Measurements from ENCODE around the gene MAST1.
"Not testable (repeated sequence)": the region's sequence is repeated elsewhere in the genome, so short reads cannot be mapped to it uniquely, and the experiment has no call there.

Gene MAST1

DNA sequence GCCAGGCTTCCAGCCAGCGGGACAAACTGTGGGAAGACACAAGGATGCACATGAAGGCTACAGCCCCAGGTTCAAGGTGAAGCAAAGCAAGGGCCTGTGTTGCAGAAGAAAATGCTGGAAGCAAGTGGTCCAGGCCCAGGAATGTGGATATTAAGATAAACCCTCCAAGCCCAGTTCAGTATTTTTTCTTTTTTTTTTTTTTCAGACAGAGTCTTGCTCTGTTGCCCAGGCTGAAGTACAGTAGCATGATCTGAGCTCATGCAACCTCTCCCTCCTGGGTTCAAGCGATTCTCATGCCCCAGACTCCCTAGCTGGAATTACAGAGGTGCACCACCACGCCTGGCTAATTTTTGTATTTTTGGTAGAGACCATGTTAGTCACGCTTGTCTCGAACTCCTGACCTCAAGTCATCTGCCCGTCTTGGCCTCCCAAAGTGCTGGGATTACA lies 41.2 kb upstream of the MAST1 start:
- Histone ChIP-seq H3K9ac (ENCODE audit: low read length) (no peak overlapping the region), H3K79me2 (ENCODE audit: low read length) (peaks cover 24% of the 10 kb centered on the region), H3K4me2 (ENCODE audit: low read depth, low read length) (no peak overlapping the region)

DNA sequence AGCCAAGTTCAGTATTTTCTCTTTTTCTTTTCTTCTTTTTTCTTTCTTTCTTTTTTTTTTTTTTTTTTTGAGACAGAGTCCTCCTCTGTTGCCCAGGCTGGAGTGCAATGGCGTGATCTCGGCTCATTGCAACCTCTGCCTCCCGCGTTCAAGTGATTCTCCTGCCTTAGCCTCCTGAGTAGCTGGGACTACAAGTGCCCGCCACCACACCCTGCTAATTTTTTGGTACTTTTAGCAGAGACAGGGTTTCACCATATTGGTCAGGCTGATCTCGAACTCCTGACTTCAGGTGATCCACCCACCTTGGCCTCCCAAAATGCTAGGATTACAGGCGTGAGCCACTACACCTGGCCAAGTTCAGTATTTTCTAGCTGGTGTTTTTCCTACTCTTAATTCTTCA lies 40.7 kb upstream of the MAST1 start:
- Histone ChIP-seq H3K4me1 (ENCODE audit: low read length) (peaks cover 20% of the 10 kb centered on the region), H3K79me2 (ENCODE audit: low read length) (peaks cover 19% of the 10 kb centered on the region), H3F3A (ENCODE audit: insufficient read depth, low read length) (peaks cover 15% of the 10 kb centered on the region)
- H4K20me1 ChIP-seq (ENCODE audit: insufficient read depth, low read length); H3K4me2 ChIP-seq (ENCODE audit: low read depth, low read length); H3K9ac ChIP-seq (ENCODE audit: low read length); H3K9me2 ChIP-seq (replicated peaks; ENCODE audit: insufficient read depth, low read length); H3K27me3 ChIP-seq (replicated peaks; ENCODE audit: insufficient read depth, low read length); H2AFZ ChIP-seq (ENCODE audit: low read length); H3K4me3 ChIP-seq (ENCODE audit: low read length); DNase-seq; H3K27ac ChIP-seq (ENCODE audit: low read length); H3K36me3 ChIP-seq (replicated peaks; ENCODE audit: insufficient read depth, low read length); H3K9me3 ChIP-seq (replicated peaks; ENCODE audit: insufficient read depth, low read length): not testable (repeated sequence)

More for the DNA sequence above, 41.2 kb upstream of the MAST1 start:
- H3K27me3 ChIP-seq (replicated peaks; ENCODE audit: insufficient read depth, low read length): no peaks in the 10 kb centered on the region
- H3K36me3 ChIP-seq (replicated peaks; ENCODE audit: insufficient read depth, low read length): no peaks in the 10 kb centered on the region; the same call in 1 of the 2 replicates
- H2AFZ ChIP-seq (ENCODE audit: low read length): no peak overlapping the region
- no peaks in the 10 kb centered on the region for H3K9me3 ChIP-seq (replicated peaks; ENCODE audit: insufficient read depth, low read length)
- DNase-seq: no peak
- no peak overlapping the region for H3K4me3 ChIP-seq (ENCODE audit: low read length)
- H4K20me1 ChIP-seq (ENCODE audit: insufficient read depth, low read length): no peaks in the 10 kb centered on the region
- no peak overlapping the region for H3K27ac ChIP-seq (ENCODE audit: low read length)
- H3F3A ChIP-seq (ENCODE audit: insufficient read depth, low read length): peaks cover 19% of the 10 kb centered on the region
- no peaks in the 10 kb centered on the region for H3K9me2 ChIP-seq (replicated peaks; ENCODE audit: insufficient read depth, low read length)
- TF ChIP-seq, protein P1, sequence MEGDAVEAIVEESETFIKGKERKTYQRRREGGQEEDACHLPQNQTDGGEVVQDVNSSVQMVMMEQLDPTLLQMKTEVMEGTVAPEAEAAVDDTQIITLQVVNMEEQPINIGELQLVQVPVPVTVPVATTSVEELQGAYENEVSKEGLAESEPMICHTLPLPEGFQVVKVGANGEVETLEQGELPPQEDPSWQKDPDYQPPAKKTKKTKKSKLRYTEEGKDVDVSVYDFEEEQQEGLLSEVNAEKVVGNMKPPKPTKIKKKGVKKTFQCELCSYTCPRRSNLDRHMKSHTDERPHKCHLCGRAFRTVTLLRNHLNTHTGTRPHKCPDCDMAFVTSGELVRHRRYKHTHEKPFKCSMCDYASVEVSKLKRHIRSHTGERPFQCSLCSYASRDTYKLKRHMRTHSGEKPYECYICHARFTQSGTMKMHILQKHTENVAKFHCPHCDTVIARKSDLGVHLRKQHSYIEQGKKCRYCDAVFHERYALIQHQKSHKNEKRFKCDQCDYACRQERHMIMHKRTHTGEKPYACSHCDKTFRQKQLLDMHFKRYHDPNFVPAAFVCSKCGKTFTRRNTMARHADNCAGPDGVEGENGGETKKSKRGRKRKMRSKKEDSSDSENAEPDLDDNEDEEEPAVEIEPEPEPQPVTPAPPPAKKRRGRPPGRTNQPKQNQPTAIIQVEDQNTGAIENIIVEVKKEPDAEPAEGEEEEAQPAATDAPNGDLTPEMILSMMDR (IDR thresholded peaks at IDR 0.05; ENCODE audit: low read length): no peak
- TF ChIP-seq EZH2 (optimal IDR thresholded peaks at IDR 0.05; ENCODE audit: low read depth, low read length) (no peak), EZH2phosphoT487 (IDR thresholded peaks at IDR 0.05; ENCODE audit: low read length) (no peak)
- peaks cover 16% of the 10 kb centered on the region; the same call in 1 of the 2 replicates for H3K4me1 ChIP-seq (ENCODE audit: low read length)

DNA sequence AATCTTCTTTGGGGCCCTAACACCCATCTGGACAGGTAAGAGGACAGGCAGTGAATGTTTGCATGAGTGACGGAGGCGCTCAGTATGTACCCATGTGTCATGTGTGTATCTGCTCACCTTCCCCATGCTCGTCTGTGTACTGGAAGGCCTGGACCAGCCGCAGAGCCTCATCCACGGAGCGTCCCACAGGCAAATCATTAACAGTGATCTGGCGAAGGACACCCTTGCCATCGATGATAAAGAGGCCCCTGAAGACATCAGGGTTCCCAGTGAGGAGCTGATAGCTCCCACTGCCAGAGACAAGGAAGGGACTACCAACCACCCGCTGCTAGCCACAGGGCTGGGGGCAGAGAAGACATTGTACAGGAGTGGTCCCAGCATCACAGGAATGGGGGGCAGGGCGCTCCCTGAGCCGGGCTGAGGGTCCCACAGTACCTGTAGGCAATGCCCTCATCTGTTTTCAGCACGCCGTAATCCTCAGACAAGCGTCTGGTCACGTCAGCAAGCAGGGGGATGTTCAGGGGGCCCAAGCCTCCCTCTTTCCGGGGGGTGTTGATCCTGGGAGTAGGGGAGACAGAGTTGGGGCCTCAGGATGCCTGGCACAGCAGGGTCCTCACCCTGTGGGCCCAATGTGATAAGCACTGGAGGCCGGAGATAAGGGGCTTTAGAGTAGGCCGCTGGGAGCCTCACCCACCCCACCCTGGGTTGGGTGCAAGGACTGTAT lies 38.4 kb upstream of the MAST1 start:
- Histone ChIP-seq H3K4me3 (ENCODE audit: low read length) (no peak overlapping the region; the same call in 1 of the 2 replicates), H3K27ac (ENCODE audit: low read length) (no peak overlapping the region), H3K79me2 (ENCODE audit: low read length) (peaks cover 15% of the 10 kb centered on the region), H3K27me3 (replicated peaks; ENCODE audit: insufficient read depth, low read length) (no peaks in the 10 kb centered on the region), H3K4me1 (ENCODE audit: low read length) (peaks cover 14% of the 10 kb centered on the region), H3F3A (ENCODE audit: insufficient read depth, low read length) (no peaks in the 10 kb centered on the region), H3K4me2 (ENCODE audit: low read depth, low read length) (no peak overlapping the region), H3K9ac (ENCODE audit: low read length) (no peak overlapping the region), H3K9me2 (replicated peaks; ENCODE audit: insufficient read depth, low read length) (no peaks in the 10 kb centered on the region), H4K20me1 (ENCODE audit: insufficient read depth, low read length) (no peaks in the 10 kb centered on the region), H3K9me3 (replicated peaks; ENCODE audit: insufficient read depth, low read length) (no peaks in the 10 kb centered on the region), H2AFZ (ENCODE audit: low read length) (no peak overlapping the region), H3K36me3 (replicated peaks; ENCODE audit: insufficient read depth, low read length) (no peaks in the 10 kb centered on the region; the same call in 1 of the 2 replicates)
- no peak for DNase-seq
- TF ChIP-seq EZH2 (optimal IDR thresholded peaks at IDR 0.05; ENCODE audit: low read depth, low read length): no peak
- TF ChIP-seq EZH2phosphoT487 (IDR thresholded peaks at IDR 0.05; ENCODE audit: low read length): no peak
- TF ChIP-seq, protein P1 (IDR thresholded peaks at IDR 0.05; ENCODE audit: low read length): no peak

DNA sequence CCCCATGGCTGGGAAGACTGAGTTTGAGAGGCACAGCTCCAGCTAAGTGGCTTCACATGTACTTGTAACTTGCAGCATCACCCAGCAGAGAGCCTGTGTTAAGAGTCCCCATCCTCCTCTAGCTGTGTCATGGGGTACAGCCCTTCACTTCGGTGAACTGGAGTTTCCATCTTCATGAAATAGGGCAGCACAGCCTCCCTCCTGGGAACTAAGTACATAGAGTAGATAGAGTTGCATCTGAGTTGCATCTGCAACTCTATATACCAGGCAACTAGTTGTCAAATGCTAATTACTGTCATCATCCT lies 37.9 kb upstream of the MAST1 start:
- H3K4me2 ChIP-seq (ENCODE audit: low read depth, low read length): peak overlapping the region; percentile 98; the same call in 1 of the 2 replicates
- TF ChIP-seq EZH2phosphoT487 (IDR thresholded peaks at IDR 0.05; ENCODE audit: low read length) (no peak), EZH2 (optimal IDR thresholded peaks at IDR 0.05; ENCODE audit: low read depth, low read length) (no peak)
- TF ChIP-seq, protein P1 (IDR thresholded peaks at IDR 0.05; ENCODE audit: low read length): no peak
- peaks cover 15% of the 10 kb centered on the region for H3K79me2 ChIP-seq (ENCODE audit: low read length)
- peak overlapping the region; percentile 97 for H3K4me3 ChIP-seq (ENCODE audit: low read length)
- H3K27ac ChIP-seq (ENCODE audit: low read length): no peak overlapping the region
- H3K27me3 ChIP-seq (replicated peaks; ENCODE audit: insufficient read depth, low read length): no peaks in the 10 kb centered on the region
- no peaks in the 10 kb centered on the region; the same call in 1 of the 2 replicates for H3K36me3 ChIP-seq (replicated peaks; ENCODE audit: insufficient read depth, low read length)
- H3F3A ChIP-seq (ENCODE audit: insufficient read depth, low read length): no peaks in the 10 kb centered on the region
- no peak overlapping the region; the same call in 1 of the 2 replicates for H3K9ac ChIP-seq (ENCODE audit: low read length)
- DNase-seq: no peak
- peaks cover 14% of the 10 kb centered on the region for H3K4me1 ChIP-seq (ENCODE audit: low read length)
- no peaks in the 10 kb centered on the region for H3K9me2 ChIP-seq (replicated peaks; ENCODE audit: insufficient read depth, low read length)
- no peaks in the 10 kb centered on the region for H3K9me3 ChIP-seq (replicated peaks; ENCODE audit: insufficient read depth, low read length)
- H4K20me1 ChIP-seq (ENCODE audit: insufficient read depth, low read length): no peaks in the 10 kb centered on the region
- H2AFZ ChIP-seq (ENCODE audit: low read length): no peak overlapping the region

All from MM.1S (cell line).